Muscle of leg (tissue), 11 donors: ENCODE data around the gene SYNGR3. TPM values are rescaled to one million over a fixed set of nuclear protein-coding genes. Genes with fewer than 3 reads are reported as not detected.

Experiments used
- DNase-seq: peaks from one replicate; pipeline ENCODE4 v3.0.0; 2013
- H3K27ac ChIP-seq: one replicate; pipeline ENCODE4 v1.5.1; 2013; ENCODE audit warnings: mild to moderate bottlenecking, low read length, control low read depth
- H3K27me3 ChIP-seq: one replicate; pipeline ENCODE4 v1.6.1; 2013; ENCODE audit warnings: low read length; ENCODE audit not compliant: control insufficient read depth, insufficient read depth
- H3K36me3 ChIP-seq: one replicate; pipeline ENCODE4 v1.6.1; 2013; ENCODE audit warnings: low read length; ENCODE audit not compliant: control insufficient read depth, insufficient read depth
- H3K4me1 ChIP-seq: one replicate; pipeline ENCODE4 v1.6.1; 2013; ENCODE audit warnings: low read length; ENCODE audit not compliant: control insufficient read depth, insufficient read depth
- H3K4me3 ChIP-seq: one replicate; pipeline ENCODE4 v1.5.1; 2013; ENCODE audit warnings: low read length, control low read depth
- H3K9me3 ChIP-seq: replicated peaks from 2 replicates; pipeline ENCODE4 v1.6.1; 2013; ENCODE audit warnings: low read depth, low read length; ENCODE audit not compliant: control insufficient read depth
- WGBS: methylation state at CpG from one replicate; pipeline ENCODE4 v1.1.5; 2013; ENCODE audit warnings: missing lambda C conversion rate; ENCODE audit not compliant: insufficient coverage; 5-methylcytosine and 5-hydroxymethylcytosine counted together
- polyA plus RNA-seq, 8 donors: library from polyadenylated mRNA; unstranded; fragments of 120-200 nt; gene quantifications; one replicate each; pipeline versions ENCODE4 v1.2.1 to v1.2.3, GENCODE V29; 2013; ENCODE audit warnings: inconsistent platforms in 1 of 8, low replicate concordance in 1 of 8; ENCODE audit not compliant: insufficient read length in 8 of 8, insufficient read depth in 1 of 8
- total RNA-seq: library from RNA; stranded (reverse); fragments of 120-200 nt; gene quantifications from one replicate; pipeline ENCODE4 v1.2.4, GENCODE V29; 2013

The SYNGR3 gene
- total and polyA plus RNA-seq, 9 donors = 0.70 to 1.5 (median 1.2) TPM

- Histone ChIP-seq H3K27ac (no peak overlapping the region), H3K9me3 (no peaks in the 10 kb centered on the region), H3K27me3 (peaks cover 60% of the 10 kb centered on the region), H3K4me1 (peaks cover 45% of the 10 kb centered on the region), H3K4me3 (no peak overlapping the region), H3K36me3 (peaks cover 50% of the 10 kb centered on the region)
- WGBS = 68% methylated on average over 36 of the region's 37 CpGs
- DNase-seq = no peak
These were observed 11.2 kb upstream of the SYNGR3 start for GRCh38 chr16:1978476-1979120.

GRCh38 chr16:1979271-1980029 is 10.3 kb upstream of the SYNGR3 start:
- WGBS = 15% methylated on average over 46 of the region's 70 CpGs
- no peak overlapping the region for H3K4me3 ChIP-seq
- peaks cover 60% of the 10 kb centered on the region for H3K27me3 ChIP-seq
- H3K36me3 ChIP-seq = peaks cover 45% of the 10 kb centered on the region
- H3K27ac ChIP-seq = no peak overlapping the region
- DNase-seq = no peak
- peaks cover 46% of the 10 kb centered on the region for H3K4me1 ChIP-seq
- H3K9me3 ChIP-seq = no peaks in the 10 kb centered on the region

GRCh38 chr16:1980030-1980769 is 9.6 kb upstream of the SYNGR3 start:
- no peak overlapping the region for H3K27ac ChIP-seq
- H3K36me3 ChIP-seq = peaks cover 41% of the 10 kb centered on the region
- peak; percentile 56 for DNase-seq
- H3K4me3 ChIP-seq = no peak overlapping the region
- 4% methylated on average over 47 of the region's 53 CpGs for WGBS
- peaks cover 54% of the 10 kb centered on the region for H3K4me1 ChIP-seq
- H3K9me3 ChIP-seq = no peaks in the 10 kb centered on the region
- peaks cover 60% of the 10 kb centered on the region for H3K27me3 ChIP-seq

- peaks cover 60% of the 10 kb centered on the region for H3K27me3 ChIP-seq
- H3K36me3 ChIP-seq = peaks cover 41% of the 10 kb centered on the region
- DNase-seq = no peak
- H3K9me3 ChIP-seq = no peaks in the 10 kb centered on the region
- WGBS = 21% methylated on average over 16 of the region's 16 CpGs
- H3K4me3 ChIP-seq = no peak overlapping the region
- no peak overlapping the region for H3K27ac ChIP-seq
- H3K4me1 ChIP-seq = peaks cover 56% of the 10 kb centered on the region
These were observed 9.0 kb upstream of the SYNGR3 start for GRCh38 chr16:1980770-1981087.

GRCh38 chr16:1981398-1981836 is 8.4 kb upstream of the SYNGR3 start, which contains the start of gene NOXO1:
Gene NOXO1 (minus strand): TSS chr16:1981469. CDS start chr16:1981179, 290 bp downstream.
- Histone ChIP-seq H3K27ac (peak within 1 kb of the TSS; percentile 47), H3K36me3 (peaks cover 41% of the 10 kb centered on the region), H3K9me3 (no peaks in the 10 kb centered on the region), H3K4me1 (peaks cover 56% of the 10 kb centered on the region), H3K27me3 (peaks cover 60% of the 10 kb centered on the region), H3K4me3 (no peak within 1 kb of the TSS)
- WGBS = 22% methylated on average over 5 of the region's 6 CpGs
- no peak for DNase-seq

GRCh38 chr16:1982013-1982433 is 7.7 kb upstream of the SYNGR3 start:
- Histone ChIP-seq H3K36me3 (peaks cover 41% of the 10 kb centered on the region), H3K4me3 (no peak overlapping the region), H3K27me3 (peaks cover 61% of the 10 kb centered on the region), H3K4me1 (peaks cover 56% of the 10 kb centered on the region), H3K27ac (peak overlapping the region; percentile 47), H3K9me3 (no peaks in the 10 kb centered on the region)
- DNase-seq = peak; percentile 77
- 66% methylated on average over 4 of the region's 5 CpGs for whole genome bisulfite sequencing

- Histone ChIP-seq H3K4me3 (peak overlapping the region; percentile 58), H3K4me1 (peaks cover 56% of the 10 kb centered on the region), H3K27me3 (peaks cover 63% of the 10 kb centered on the region), H3K9me3 (no peaks in the 10 kb centered on the region), H3K36me3 (peaks cover 34% of the 10 kb centered on the region), H3K27ac (peak overlapping the region; percentile 24)
- DNase-seq = no peak
- 16% methylated on average over 16 of the region's 19 CpGs for WGBS
These were observed 6.7 kb upstream of the SYNGR3 start for GRCh38 chr16:1982991-1983543.

- under 1% methylated on average over 101 of the region's 109 CpGs for WGBS
- Histone ChIP-seq H3K36me3 (peaks cover 27% of the 10 kb centered on the region), H3K9me3 (no peaks in the 10 kb centered on the region), H3K4me1 (peaks cover 56% of the 10 kb centered on the region), H3K27ac (peak within 1 kb of the TSS; percentile 79), H3K4me3 (peak within 1 kb of the TSS; percentile 64), H3K27me3 (peaks cover 64% of the 10 kb centered on the region)
- DNase-seq = peak; percentile 97
These were observed 6.0 kb upstream of the SYNGR3 start, which contains the start of gene GFER for GRCh38 chr16:1983544-1984346. Gene GFER (plus strand): TSS chr16:1984193. CDS start chr16:1984219, 26 bp downstream.
